RKO (cell line): ENCODE results near the gene NCR2.

Source experiments
- DNase-seq: peaks from one replicate; pipeline ENCODE4 v3.0.0-alpha.2; 2016; ENCODE audit warnings: low spot score

Gene NCR2

GRCh38 chr6:41359617-41360313, 24.4 kb downstream of the NCR2 start:
- DNase-seq: no peak

- DNase-seq: no peak
These were observed 24.9 kb downstream of the NCR2 start for GRCh38 chr6:41360314-41360685.

DNA sequence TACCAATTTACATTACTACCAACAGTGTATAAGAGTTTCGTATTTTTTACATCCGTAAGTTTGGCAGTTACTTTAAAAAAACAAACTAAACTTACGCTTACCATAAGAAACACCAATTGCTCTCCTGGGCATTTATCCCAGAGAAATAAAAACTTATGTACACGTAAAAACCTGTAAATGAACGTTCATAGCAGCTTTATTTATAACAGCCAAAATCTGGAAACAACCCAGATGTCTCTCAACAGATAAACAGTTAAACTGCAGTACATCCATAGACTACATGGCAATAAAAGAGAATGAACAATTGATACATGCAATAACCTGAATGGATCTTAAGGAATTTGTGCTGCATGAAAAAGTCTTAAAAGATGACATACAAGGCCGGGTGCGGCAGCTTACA, 30.7 kb downstream of the NCR2 start:
- DNase-seq: no peak

GRCh38 chr6:41367061-41367460, 31.7 kb downstream of the NCR2 start:
- no peak for DNase-seq

GRCh38 chr6:41367700-41368099, 32.3 kb downstream of the NCR2 start:
- DNase-seq: peak; percentile 56

DNA sequence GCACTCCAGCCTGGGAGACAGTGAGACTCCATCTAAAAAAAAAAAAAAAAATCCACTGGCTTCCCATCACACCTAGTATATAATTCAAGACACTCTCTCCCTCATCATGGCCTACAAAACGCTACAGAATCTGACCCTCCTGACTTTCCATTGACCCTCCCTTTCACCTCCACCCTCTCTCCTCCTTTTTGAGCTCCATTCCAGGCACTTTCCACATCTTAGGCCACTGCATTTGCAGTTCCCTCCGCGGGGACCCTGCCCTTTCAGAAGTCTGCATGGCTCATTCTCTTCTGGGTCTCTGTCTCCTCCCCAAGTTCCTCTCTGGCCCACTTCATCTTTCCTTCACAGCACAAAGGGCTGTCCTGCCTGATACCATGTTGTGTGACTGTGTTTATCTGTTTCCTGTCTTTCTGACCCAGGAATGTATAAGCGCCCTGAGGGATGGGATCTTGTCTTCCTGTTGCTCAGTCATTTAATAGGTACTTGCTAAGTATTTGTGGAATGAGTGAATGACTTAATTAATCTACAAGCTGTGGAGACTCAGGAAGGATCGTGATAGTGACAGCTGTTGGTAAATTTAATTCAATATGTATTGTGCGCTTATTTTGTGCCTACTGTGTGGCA, 35.2 kb downstream of the NCR2 start:
- DNase-seq: peak; percentile 19

DNA sequence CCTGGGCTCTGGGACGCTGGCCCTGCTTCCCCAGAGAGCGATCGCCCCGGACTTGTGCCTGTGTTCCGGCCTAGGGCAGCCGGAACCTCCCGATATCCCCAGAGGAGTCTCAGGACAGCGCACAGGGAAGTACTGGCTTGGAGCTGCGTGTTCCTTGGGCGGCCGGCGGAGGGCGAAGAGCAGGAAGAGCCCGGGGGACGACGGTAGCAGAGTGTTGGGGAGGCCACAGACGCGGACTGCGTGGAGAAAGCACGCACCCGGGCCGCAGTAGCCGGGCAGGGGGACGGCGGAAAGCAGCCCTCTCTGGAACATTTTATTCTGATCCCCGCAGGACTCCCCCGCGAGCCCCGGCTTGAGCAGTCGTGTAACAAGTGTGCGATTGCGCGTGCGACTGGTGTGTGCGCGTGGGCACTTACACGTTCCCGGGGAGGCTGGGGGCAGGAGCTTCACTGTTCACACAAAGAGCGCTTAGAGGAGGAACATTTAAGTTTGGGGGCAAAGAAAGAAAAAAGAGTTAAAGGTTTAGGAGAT, 36.1 kb downstream of the NCR2 start:
- DNase-seq: peak; percentile 73

GRCh38 chr6:41371992-41372831, 36.8 kb downstream of the NCR2 start:
- peak; percentile 35 for DNase-seq

GRCh38 chr6:41372832-41373626, 37.6 kb downstream of the NCR2 start:
- DNase-seq: no peak

DNA sequence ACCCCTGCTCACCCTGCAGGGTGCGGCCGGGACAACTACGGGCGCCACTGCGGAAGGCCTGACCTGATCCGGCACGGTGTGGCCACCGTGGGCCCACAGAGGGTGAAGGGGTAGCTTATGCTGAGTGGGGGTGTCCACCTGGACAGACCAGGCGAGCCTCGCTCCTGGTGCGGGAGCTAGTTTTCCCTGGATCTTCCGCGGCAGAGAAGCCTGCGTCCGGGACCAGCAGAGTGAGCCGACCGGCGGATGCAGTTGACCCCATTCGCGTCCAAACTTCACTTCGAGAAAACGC, 38.2 kb downstream of the NCR2 start:
- DNase-seq: no peak

DNA sequence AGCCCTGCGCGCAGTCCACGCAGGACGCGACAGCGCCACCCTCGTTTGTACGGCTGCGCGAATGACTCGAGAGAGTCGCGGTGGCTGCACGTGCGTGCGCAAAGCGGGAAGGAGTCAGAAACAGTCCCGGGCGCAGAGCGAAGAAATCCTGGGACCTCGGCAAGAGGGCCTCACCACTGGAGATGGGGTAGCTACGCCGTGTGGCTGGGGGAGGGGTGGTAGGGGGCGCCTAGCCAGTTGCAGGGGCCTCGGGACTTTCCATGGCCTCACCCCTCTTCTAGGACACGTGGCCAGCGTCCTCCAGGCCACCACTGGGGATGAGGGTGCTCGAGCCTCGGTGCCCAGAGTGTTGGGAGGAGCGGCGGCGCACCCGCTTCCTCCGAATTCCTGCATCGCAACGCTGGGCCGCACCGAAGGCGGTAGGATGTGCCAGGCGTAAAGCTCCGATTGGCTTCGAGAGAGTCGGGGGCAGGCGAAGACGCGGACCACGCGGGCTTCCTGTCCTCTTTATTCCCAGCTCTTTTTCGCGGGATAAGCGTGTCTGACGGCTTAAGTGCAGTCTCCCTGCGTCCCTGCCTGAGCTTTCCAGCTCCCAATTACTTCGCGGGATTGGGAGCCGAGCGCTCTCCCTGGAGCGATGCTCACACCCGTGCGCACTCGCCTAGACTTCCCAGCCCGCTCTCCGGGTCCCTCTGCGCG, 38.7 kb downstream of the NCR2 start:
- no peak for DNase-seq

DNA sequence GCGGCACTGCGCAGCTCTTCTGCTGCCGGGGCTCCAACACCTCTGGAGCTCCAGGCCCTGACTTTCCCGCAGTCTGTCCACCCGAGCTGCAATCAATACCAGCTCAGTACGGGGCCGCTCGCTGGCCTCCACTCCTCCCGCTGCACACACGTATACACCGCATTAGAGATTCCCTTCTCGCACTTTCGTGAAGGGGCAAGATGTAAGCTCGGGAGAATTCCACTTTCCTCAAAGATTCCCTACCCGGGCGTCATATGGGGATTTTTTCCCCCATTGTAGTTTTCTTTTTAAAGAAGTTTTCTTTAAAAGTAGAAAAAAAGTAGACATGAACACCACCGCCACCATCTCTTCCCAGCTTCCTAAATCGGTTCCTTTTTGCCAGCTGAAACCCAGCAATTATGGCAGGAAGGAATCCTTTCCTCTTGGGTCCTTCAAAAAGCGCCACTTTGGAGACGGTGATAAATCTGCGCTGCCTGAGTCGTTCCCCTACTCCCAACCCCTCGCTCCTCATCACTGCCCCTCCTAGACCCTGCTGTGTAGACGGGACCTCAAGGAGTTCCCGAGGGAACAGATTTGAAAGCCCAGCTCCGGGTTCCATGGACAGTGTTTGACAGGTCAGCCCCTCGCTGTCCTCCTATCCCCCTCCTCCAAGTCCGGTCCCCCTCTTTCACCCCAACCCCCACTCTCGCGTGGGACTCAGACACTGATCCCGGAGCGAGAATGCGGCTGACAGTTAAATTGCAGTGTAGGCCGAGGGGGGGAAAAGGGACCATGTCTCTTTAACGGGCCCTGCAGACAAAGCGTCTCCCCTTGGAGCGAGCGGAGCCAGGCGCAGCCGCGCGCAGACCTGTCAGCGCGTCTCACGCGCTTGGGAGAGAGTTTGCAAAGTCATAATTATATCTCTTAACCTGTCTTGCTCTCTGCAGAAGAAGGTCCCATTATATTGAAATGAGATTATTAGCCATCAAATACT, 39.5 kb downstream of the NCR2 start:
- no peak for DNase-seq

DNA sequence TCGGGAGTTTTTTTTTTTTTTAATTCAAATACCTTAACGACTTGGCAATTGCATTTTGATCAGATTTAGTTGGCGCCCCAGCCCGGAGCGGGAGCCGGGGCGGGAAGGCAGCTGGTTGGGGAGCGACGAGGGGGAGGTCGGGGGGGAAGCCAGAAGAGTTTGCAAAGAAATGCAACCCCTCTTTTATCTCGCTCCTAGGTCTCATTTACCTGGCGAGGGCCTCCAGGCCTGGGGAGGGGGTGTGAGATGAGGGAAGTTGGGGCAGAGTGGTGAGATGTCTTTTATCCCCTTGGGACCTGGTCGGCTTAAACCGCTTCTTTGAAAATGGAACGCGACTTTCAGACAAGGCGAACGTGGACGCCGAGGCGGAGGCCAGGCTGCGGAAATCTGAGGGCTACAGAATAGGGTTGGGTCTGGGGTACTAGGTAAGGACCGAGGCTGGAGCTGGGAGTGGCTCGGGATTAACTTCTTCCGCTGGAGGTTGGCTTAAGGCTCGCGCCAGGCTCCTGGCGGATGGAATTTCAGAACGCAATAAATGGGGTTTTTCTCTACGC, 40.3 kb downstream of the NCR2 start:
- no peak for DNase-seq

DNA sequence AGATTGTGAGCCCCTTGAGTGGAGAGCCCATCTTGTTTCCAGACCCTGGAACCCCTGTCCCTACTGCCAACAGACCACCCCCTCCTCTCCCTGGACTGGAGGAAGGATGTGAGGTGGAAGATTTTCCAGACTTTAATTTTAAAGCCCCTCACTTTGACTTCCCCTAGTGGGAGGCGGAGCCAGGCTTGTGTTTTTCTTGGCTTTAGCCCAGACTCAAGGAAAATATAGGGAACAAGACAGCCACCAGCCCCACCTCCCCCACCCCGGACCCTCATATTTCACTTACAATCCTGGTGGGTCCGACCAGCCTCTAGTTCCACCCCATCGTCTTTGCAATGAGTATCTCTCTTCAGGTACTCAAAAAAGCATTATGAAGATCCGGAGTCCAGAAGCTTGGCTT, 40.8 kb downstream of the NCR2 start:
- no peak for DNase-seq

- no peak for DNase-seq
These were observed 41.7 kb downstream of the NCR2 start for GRCh38 chr6:41377071-41377470.

DNA sequence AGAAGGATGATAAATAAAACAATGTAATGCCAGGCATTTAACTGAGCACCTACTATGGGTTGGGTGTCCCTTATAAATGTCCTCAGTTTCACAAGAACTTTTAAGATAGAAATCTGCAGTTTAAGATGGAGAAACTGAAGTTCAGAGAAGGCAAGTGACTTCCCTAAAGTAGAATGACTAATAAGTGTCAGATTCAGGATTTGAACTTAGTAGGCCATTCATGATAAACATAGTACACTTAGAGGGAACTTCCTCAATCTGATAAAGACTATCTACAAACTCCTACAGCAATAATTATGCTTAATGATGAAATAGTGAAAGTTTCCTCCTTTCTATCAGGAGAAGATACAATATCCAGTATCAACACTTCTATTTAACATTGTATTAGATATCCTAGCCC, 43.9 kb downstream of the NCR2 start:
- DNase-seq: no peak

DNA sequence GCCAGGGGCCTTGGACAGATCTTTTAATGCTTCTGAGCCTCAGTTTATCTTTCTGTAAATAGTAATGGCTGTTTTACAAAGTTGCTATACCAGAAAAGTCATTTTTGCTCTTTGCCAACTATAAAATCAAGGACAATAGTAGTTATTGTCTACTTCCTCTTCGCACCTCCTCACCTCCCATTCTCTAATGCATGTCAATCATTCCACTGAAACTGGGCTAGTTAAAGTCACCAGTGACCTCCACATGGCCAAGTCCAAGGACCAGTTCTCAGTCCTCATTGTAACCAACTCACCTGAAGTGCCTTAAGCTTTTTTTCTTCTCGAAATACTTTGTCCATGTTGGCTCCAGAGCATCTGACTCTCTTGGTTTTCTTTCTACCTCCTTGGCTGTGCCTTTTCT, 51.2 kb downstream of the NCR2 start:
- no peak for DNase-seq

DNA sequence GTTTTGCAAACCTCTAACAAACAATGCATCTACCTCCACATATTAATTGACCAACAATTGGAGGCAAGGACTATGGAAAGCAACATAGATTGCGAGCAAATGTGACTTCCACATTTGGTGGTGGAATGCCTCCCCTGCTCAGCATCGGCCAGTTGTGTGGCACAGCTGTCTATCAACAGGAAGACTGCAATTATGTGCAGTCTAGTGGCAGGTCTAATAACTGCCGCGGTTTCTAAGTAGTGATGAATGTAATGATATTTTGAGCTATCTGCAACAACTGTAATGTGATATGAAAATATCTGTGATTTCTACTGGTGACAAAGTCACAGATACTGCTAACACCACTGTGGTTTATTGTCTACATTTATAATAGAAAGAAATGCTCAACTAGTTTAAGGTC, 56.8 kb downstream of the NCR2 start:
- no peak for DNase-seq

DNA sequence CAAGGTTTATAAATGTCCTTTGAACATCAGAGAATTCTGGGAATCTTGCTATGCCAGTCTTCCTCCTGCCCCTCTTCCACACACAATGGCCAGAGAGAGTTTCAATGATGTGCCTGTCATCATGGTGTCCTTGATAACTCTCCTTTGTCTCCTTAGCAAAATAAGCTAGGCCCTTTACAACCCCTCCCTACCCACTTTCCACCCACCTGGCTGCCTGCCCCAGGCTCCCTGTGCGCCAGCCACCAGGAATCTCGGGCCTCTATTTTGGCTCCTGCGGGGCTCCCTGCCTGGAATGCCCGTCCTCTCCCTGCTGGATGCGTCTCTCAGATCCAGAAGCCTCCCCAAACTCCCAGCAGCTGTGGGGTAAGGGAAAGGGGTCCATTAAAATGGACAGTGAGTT, 60.9 kb downstream of the NCR2 start:
- no peak for DNase-seq

GRCh38 chr6:41399424-41399823, 64.0 kb downstream of the NCR2 start:
- no peak for DNase-seq
